NCI-H1694 treated with DMSO at 0.1 percent for 48 hours (cell line): ENCODE measurements around the gene PARP12.

Experiments
- DNase-seq: peaks from one replicate; lab custom pipeline; 2025; lab: John Stamatoyannopoulos, UW

The PARP12 gene

GRCh38 chr7:139991269-139991666, 71.5 kb downstream of the PARP12 start:
- DNase-seq = no peak

- DNase-seq = no peak
Observed at GRCh38 chr7:139990571-139991268, 72.0 kb downstream of the PARP12 start.

DNA sequence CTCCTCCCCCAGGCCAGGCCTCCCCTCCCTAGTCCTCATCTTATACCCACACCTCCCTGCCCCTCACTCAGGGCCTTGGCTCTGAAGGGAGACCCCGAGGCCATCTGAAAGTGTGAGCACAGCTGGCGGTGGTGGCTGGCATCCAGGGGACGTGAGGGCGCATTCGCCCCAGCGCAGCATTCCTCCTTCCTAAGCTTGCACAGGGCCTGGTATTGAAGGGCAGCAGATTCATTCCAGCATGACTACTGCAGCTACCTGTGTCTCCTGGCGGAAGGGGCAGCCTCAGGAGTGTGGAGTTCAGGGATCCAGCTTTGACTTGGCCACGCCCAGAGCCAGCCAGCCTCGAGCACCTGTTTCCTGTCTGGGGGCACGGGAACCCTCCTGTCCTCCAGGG, 72.6 kb downstream of the PARP12 start:
- no peak for DNase-seq

DNA sequence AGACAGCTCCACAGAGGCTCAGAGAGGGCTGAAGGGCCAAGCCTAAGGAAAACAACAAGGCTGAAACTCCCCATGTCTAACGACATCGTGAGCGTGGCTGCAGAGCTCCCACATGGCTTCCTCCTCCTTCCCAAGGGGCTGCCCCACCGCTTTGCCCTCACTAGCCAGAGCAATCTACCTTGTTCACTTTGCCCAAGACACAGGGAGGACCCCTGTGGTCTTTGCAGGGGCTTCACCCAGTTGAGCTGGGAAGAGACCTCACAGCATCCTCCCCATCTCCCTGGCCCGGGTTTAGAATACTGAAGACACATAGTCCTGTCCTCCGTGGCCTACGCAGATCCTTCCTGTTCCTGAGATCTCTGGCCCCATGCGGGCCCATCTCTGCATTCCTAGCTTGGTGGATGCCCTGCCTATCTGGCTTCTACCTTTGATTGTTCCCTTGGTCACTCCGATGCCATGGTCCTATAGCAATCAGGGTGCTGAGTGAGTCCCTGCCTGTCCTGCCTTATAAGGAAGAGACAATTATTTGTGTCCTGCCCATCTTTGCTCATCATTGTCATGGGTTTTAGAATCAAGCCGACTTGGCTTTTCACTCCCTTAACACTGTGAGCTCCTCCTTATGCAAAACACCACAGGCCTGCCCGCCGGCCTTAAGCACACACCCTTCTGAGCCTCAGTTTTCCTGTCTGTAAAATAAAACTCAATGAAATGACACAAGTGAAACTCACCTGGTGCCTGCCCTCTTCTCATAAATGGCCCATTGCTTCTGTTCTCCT, 73.2 kb downstream of the PARP12 start:
- no peak for DNase-seq

- no peak for DNase-seq
Observed at GRCh38 chr7:139987691-139988516, 74.8 kb downstream of the PARP12 start.

DNA sequence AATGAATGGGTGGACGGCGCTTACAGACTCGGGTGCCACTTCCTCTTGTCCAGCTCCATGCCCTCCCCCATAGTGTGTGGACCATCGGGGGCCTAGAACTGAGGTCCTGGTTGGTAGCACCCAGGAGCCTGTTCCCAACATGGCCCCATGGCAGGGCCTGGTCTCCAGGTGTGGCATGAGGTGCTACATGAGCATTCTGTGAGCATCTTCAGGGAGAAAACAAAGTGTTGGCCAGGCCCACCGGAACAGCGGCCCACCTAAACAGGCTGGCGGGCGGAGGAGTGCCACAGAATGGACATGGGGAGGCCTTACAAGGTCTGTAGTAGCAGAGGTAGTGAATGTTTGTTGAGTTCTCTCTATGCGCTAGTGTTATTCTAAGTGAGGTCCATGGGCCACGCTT, 76.9 kb downstream of the PARP12 start:
- DNase-seq = no peak

DNA sequence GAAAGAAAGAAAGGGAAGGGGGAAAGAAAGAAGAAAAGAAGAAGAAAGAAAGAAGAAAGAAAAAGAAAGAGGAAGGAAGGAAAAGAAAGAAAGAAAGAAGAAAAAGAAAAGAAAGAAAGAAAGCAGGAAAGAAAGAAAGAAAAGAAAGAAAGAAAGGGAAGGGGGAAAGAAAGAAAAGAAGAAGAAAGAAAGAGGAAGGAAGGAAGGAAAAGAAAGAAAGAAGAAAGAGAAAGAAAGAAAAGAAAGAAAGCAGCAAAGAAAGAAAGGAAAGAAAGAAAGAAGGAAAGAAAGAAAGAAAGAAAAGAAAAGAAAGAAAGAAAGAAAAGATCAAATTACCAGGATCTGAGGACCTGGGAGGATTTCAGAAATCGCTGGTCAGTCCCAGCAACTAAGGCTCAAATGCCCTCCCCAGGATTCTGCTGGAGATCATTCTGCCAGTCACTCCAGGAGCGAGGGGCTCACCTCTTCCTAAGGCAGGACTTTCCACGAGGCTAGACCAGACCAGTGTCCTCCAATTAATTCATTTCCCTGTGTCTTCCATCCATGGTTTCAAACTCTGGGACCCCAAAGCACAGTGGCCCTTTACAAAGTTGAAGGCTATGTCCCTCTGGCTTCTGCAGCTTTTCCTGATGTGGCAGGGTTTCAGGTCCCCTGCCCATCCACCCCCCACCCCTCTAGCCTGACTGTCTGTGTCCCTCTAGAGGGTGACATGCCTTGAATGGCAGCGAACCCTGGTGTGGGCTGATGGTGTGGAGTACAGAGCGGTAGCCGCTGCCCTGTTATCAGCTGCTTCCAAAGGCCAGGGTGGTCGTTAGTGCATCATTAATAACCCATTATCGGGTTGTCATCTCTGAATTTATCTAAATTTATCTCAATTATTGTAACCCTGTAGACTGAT, 77.9 kb downstream of the PARP12 start:
- DNase-seq = no peak

DNA sequence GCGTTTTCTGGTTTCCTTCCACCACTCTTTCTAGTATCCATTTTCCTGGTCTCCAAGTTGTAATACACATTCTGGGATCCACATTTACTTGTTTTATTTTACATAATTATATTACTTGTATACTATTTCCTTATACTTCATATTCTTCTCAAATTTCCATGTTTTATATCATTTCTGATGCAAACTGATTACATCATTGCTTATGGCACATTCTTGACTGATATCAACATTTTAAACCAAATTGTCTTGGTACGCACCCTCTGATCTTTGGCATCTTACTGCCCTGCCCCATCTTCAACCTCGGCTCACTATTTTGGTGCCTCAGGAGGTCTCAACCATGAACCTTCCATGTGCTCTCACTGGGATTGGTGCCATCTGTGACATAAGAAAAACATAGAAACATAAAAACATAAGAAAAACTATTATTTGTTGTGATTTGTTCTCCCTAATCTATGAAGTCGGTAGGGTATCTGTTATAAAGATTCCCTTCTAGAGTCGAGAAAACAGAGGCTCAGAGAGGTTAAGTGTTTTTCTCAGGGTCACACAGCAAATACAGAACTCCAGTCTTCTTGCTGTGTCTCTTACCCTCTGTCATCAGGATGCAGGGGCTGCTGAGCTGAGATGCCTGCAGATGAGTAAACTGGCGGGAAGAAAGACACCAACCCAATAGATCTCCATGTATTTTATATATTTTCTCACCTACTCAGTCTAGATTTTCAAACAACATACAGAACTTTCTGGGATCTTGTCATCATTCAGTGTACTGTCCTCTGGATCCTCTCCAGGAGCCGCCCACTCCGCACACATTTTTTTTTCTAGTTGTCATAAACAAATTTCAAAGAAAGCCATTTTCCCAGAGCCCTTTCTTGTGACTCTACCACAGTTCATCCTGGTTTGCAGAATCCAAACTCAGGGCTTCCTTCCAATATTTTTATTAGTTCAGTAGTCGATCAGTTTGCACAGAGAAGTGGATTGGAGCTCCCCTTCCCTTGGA, 79.5 kb downstream of the PARP12 start:
- no peak for DNase-seq

- DNase-seq = no peak
Observed at GRCh38 chr7:139981511-139981895, 81.2 kb downstream of the PARP12 start.

DNA sequence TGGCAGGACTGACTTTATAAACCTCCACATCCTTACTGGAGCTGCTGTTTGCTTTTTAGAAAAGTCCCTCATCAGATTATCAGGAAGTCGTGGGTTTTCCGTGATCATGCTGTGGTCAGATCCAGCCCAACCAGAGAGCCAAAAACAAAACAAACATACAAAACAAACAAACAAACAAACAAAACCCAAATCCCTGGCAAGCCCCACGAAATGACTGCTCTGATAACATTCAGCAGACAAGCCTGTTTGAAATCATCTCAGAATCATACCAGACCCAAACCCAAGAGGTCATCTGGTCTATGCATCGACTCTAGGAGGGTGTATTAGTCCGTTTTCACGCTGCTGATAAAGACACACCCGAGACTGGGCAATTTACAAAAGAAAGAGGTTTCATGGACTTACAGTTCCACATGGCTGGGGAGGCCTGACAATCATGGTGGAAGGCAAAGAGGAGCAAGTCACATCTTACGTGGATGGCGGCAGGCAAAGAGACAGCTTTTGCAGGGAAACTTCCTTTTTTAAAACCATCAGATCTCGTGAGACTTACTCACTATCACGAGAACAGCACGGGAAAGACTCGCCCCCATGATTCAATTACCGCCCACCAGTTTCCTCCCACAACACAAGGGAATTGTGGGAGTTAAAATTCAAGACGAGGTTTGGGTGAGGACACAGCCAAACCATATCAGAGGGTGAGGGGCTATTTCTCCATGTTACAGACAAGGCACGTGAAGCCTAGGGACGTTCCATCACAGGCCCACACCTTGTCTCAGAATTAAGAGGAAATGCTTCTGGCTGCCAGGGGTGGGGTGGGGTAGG, 85.7 kb downstream of the PARP12 start:
- DNase-seq = no peak

- DNase-seq = no peak
Observed at GRCh38 chr7:139976055-139976837, 86.5 kb downstream of the PARP12 start.

GRCh38 chr7:139974179-139974811, 88.5 kb downstream of the PARP12 start:
- DNase-seq = no peak
